Inflammatory macrophage treated with lipopolysaccharide for 1 hour (primary cell): Measurements from ENCODE around the gene PDE9A.
"Not testable (repeated sequence)": the region's sequence is repeated elsewhere in the genome, so short reads cannot be mapped to it uniquely, and the experiment has no call there.

Experiments
- DNase-seq, 2 donors: peaks; one replicate each; pipeline ENCODE4 v3.0.0-alpha.2; 2020 to 2022

Gene PDE9A

GRCh38 chr21:42626171-42626570 lies 27.2 kb upstream of the PDE9A start:
- DNase-seq: no peak

GRCh38 chr21:42627527-42628289 lies 25.7 kb upstream of the PDE9A start:
- DNase-seq: no peak

- DNase-seq: not testable (repeated sequence)
These were observed 24.9 kb upstream of the PDE9A start for GRCh38 chr21:42628466-42629061.

- DNase-seq: no peak
These were observed 23.4 kb upstream of the PDE9A start for GRCh38 chr21:42629933-42630589.

GRCh38 chr21:42630626-42631025 lies 22.8 kb upstream of the PDE9A start:
- no peak for DNase-seq

- no peak for DNase-seq
These were observed 22.3 kb upstream of the PDE9A start for GRCh38 chr21:42631142-42631541.

GRCh38 chr21:42632336-42632751 lies 21.1 kb upstream of the PDE9A start:
- DNase-seq: no peak

GRCh38 chr21:42632771-42633690 lies 20.4 kb upstream of the PDE9A start:
- no peak for DNase-seq

GRCh38 chr21:42633858-42634257 lies 19.6 kb upstream of the PDE9A start:
- no peak for DNase-seq

GRCh38 chr21:42635848-42636519 lies 17.4 kb upstream of the PDE9A start:
- no peak for DNase-seq

GRCh38 chr21:42636520-42637266 lies 16.7 kb upstream of the PDE9A start:
- DNase-seq: no peak

- DNase-seq: no peak
These were observed 16.0 kb upstream of the PDE9A start for GRCh38 chr21:42637267-42638041.

- no peak for DNase-seq
These were observed 15.1 kb upstream of the PDE9A start for GRCh38 chr21:42638266-42638863.

- DNase-seq: no peak
These were observed 13.7 kb upstream of the PDE9A start for GRCh38 chr21:42639646-42640152.

GRCh38 chr21:42640486-42640885 lies 12.9 kb upstream of the PDE9A start:
- DNase-seq: no peak

GRCh38 chr21:42641311-42642218 lies 11.9 kb upstream of the PDE9A start:
- DNase-seq: no peak

GRCh38 chr21:42642219-42642745 lies 11.1 kb upstream of the PDE9A start:
- DNase-seq: no peak
